Measurements from ENCODE around the gene ANKMY1.

Gene ANKMY1

GRCh38 chr2:240447934-240448333, 109.9 kb downstream of the ANKMY1 start:
- no peak for DNase-seq (ENCODE audit: low read depth)

DNA sequence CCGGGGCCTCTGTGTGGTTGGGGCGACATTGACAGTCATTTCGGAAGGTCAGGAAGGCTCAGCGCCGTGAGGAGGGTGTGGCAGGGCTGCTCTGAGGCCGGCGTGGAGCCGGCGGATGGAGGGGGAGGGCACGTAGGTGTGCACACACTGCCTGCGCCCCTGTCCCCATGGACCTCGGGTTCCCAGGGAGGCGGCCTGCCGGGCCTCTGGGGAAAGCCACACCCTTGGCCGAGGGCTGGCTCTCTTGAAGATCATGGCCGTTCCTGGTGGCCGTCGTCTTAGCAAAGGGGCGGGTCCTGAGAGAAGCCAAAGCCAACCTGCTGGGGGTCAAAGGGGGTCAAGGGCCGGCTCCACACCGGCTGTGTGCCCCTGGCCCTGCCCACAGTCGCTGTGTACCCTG, 110.5 kb downstream of the ANKMY1 start:
- DNase-seq (ENCODE audit: low read depth): no peak

- no peak for DNase-seq (ENCODE audit: low read depth)
Measured at GRCh38 chr2:240446664-240447175, 111.1 kb downstream of the ANKMY1 start.

DNA sequence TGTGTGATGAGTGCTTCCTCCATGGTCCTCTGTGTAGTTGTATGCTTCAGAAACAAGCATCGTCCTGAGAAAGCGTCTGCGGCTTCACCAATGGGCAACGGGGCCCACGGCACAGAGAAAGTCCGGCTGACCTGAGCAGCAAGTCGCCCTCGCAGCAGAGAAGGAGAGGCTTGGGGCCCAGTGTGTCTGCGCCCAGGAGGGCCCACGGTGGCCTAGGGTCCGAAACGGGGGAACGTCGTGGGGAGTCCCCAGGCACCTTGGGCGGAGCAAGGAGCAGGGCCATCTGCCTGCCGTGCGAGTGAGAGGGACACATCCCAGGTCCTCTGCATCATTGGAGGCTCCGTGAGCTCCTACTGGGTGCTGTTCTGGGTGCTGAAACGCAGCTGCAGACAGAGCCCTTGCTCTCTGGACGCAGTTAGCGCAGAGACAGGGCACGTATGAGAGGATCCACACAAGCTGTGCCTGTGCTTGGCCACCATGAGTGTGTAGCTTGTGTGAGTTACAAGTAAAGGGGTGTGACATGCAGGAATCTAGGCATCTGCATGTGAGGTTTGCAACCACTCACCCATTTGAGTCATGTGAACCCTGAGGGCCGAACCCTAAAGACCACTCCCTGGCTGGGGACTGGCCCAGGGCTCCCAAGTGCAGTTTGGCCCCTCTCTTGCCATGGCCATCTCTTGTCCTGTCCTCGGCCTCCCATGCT, 111.7 kb downstream of the ANKMY1 start:
- DNase-seq (ENCODE audit: low read depth): no peak

- DNase-seq (ENCODE audit: low read depth): no peak
Measured at GRCh38 chr2:240444464-240444863, 113.3 kb downstream of the ANKMY1 start.

GRCh38 chr2:240443891-240444301, 113.9 kb downstream of the ANKMY1 start:
- no peak for DNase-seq (ENCODE audit: low read depth)

- no peak for DNase-seq (ENCODE audit: low read depth)
Measured at GRCh38 chr2:240442891-240443715, 114.7 kb downstream of the ANKMY1 start.

DNA sequence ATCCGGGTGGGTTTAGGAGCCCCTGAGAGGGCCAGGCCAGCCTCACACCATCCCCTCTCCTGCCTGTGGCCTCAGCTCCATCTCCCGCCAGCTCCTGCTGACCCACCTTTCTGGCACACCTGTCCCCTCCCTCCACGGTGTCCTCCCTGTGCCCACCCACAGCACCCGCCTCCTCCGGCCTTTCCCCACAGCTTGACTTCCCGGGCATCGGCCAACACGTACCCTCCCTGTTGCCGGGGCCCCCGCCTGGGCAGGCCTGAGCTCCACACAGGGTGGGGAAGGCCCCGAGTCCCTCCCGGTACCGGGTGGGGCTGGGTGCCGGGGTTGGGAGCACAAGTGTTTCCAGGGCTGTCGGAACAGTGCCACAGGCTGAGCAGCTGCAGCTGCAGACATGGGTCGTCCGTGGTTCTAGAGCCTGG, 115.8 kb downstream of the ANKMY1 start:
- no peak for DNase-seq (ENCODE audit: low read depth)

- DNase-seq (ENCODE audit: low read depth): no peak
Measured at GRCh38 chr2:240441326-240441992, 116.3 kb downstream of the ANKMY1 start.

- no peak for DNase-seq (ENCODE audit: low read depth)
Measured at GRCh38 chr2:240440704-240441320, 117.0 kb downstream of the ANKMY1 start.

- DNase-seq (ENCODE audit: low read depth): no peak
Measured at GRCh38 chr2:240440251-240440650, 117.5 kb downstream of the ANKMY1 start.

DNA sequence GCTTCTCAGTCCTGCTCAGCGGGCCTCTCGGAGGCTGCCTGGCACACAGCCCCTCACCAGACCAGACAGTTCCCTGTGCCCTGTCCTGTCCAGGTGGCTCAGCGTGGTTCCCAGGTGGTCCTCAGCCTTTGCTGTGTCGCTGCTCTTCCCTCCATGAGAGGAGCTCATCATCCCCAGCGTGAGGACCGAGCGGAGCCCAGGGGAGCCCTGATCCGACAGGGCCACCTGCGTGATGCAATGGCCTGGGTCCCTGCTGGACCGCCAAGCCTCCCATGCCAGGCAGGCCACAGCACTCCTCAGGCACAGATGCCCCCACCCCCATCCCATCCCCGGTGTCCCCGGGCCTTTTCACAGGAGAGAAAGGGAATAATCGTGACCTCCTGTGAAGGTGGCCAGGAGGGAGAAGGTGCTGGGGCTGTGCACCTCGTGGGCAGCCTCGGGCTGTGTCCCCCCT, 118.1 kb downstream of the ANKMY1 start:
- DNase-seq (ENCODE audit: low read depth): no peak

GRCh38 chr2:240438810-240439697, 118.7 kb downstream of the ANKMY1 start:
- DNase-seq (ENCODE audit: low read depth): no peak

DNA sequence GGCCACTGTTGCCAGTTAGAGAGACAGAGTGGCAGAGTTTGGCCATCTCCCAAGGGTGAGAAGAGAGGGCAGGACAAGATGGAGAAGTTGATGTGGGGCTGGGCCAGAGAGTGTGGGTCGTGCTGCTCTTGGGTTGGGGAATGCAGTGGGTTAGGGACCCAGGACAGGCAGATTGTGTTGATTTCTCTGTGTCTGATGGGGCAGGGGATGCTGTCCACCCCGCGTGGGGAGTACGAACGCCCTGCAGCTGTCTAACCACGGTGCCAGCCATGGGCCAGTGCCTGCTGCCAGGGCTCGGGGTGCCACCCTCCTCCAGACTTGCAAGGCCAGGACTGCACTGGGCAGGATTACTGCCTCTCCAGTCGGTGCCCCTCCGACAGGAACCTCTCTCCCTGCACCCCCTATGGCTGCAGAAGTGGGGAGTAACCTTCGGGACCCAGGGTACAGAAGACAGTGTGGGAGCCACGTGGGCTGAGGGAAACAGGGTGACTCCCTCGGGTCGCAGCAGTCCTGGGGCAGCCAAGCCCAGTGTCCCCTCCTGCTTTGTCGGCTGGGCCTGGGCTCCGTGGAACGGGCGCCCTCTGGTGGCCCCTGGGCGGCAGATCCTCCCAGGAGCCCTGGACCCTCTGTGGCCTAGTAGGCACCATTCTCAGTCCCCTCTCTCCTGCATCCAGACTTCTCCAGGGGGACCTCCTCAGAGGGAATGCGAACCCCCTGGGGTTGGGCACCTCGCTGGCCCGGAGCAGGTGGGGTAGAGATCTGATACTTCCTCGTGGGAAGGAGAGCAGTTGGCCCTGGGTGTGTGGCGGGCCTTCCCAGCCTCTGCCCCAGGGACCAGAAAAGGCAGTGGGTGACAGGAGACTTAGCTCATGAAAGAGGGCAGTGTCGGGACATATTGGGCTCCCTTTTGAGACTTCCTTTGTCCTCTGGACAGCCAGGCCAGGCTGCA, 119.7 kb downstream of the ANKMY1 start:
- DNase-seq (ENCODE audit: low read depth): peak; percentile 65

GRCh38 chr2:240437551-240437860, 120.3 kb downstream of the ANKMY1 start:
- DNase-seq (ENCODE audit: low read depth): no peak

DNA sequence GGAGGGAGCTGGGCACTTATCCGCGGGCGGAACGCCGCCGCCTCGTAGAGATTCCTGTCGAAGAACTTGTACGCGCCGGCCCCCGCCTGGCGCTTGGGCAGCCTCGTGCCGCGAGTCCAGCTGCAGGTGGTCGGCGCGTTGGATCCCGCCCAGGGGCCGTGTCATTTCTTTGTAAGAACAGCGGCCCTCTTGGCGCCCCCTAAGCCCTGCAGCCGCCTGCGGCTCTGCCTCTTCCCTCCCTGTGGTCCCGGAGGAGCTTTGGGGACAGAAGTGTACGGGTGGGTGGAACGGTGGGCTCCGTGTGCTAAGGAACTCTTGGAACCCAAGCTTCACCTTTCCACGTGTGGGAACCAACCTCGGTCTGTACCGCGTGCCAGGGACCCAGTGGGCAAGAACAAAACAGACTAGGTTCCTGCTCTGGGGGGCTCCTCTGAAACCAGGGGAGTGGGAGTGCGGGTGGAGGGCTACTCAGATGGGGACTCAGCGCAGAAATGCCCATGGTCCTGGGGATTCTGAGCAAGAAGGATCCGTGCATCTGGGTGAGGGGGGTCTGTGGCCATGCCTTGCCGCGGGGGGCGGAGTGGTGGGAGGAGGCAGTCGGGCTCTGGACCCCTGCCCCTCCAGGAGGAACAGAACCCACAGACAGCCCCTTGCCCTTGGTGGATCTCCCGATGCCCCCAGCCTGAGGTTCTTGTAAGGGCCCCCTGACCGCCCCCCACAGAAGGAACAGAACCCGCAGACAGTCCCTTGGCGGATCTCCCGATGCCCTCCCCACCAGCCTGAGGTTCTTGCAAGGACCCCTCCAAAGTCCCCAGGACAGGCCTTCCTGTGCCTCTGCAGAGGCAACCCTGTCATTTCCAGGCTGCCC, 120.9 kb downstream of the ANKMY1 start:
- no peak for DNase-seq (ENCODE audit: low read depth)

- no peak for DNase-seq (ENCODE audit: low read depth)
Measured at GRCh38 chr2:240435948-240436682, 121.7 kb downstream of the ANKMY1 start.

DNA sequence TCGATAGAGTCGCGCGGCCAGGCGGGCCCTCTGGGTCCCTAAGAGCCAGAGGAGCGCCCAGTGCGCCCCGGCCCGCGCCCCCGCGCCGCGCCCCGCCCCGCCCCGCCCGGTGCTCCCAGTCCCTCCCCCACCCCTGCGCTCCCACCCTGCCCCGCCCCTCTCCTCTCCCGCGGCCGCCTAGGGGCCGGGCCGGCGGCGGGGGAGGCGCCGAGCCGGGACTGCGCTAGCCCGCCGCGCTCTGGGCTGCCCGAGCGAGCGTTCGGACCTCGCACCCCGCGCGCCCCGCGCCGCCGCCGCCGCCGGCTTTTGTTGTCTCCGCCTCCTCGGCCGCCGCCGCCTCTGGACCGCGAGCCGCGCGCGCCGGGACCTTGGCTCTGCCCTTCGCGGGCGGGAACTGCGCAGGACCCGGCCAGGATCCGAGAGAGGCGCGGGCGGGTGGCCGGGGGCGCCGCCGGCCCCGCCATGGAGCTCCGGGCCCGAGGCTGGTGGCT, 122.3 kb downstream of the ANKMY1 start, which contains the start of gene GPC1:
TSS of gene GPC1 (plus strand) at position 207 of the 491 bp plus-strand sequence. CDS start at position 463, 256 bp downstream.
- peak; percentile 55 for DNase-seq (ENCODE audit: low read depth)
